IMR-90 (cell line): Measurements from ENCODE around the gene AKAP13. TPM values are rescaled to one million over a fixed set of nuclear protein-coding genes. Genes with fewer than 3 reads are reported as not detected.

ENCODE experiments used
- ATAC-seq: fragments of 200-7000 bp; cut with Tn5 transposase; 2 replicates; pipeline ENCODE4 v1.9.1; 2020; ENCODE audit warnings: low read depth, mild to moderate bottlenecking, moderate library complexity
- BruUV-seq: library from RNA; stranded (reverse); fragments of 400-500 nt; replicated peaks from 2 replicates; lab custom pipeline; 2021; lab: Mats Ljungman, UMichigan
- CTCF ChIA-PET: fragments of 300-600 bp; formaldehyde crosslinking; extraction: SDS; loops from one replicate; lab custom pipeline; 2021; ENCODE audit warnings: antibody characterized with exemption; lab: Yijun Ruan, JAX
- POLR2A ChIA-PET: fragments of 300-600 bp; sonication (Branson Sonifier 250); formaldehyde crosslinking; loops from one replicate; lab custom pipeline; 2022; ENCODE audit warnings: antibody characterized with exemption; ENCODE audit not compliant: unreplicated experiment; lab: Charles Lee
- DNase-seq: peaks from one replicate; pipeline ENCODE4 v3.0.0; 2013
- H2AFZ ChIP-seq: replicated peaks from 2 replicates; pipeline ENCODE3; 2013; ENCODE audit warnings: low read length, mild to moderate bottlenecking; ENCODE audit not compliant: poor library complexity
- H2AK5ac ChIP-seq: 2 replicates; pipeline ENCODE4 v1.6.1; 2013; ENCODE audit warnings: low read depth, low read length, inconsistent platforms
- H2AK9ac ChIP-seq: replicated peaks from 2 replicates; pipeline ENCODE3; 2013; ENCODE audit warnings: mild to moderate bottlenecking, low read depth, low read length, moderate library complexity; ENCODE audit not compliant: poor library complexity
- H2BK120ac ChIP-seq: 2 replicates; pipeline ENCODE4 v1.6.1; 2013; ENCODE audit warnings: low read depth, low read length, inconsistent platforms
- H2BK15ac ChIP-seq: 3 replicates; pipeline ENCODE4 v1.6.1; 2013; ENCODE audit warnings: low read depth, low read length, inconsistent platforms
- H2BK20ac ChIP-seq: 2 replicates; pipeline ENCODE4 v1.6.1; 2013; ENCODE audit warnings: low read depth, mild to moderate bottlenecking, inconsistent platforms, low read length, moderate library complexity
- H2BK5ac ChIP-seq: 2 replicates; pipeline ENCODE4 v1.6.1; 2013; ENCODE audit warnings: mild to moderate bottlenecking, low read depth, low read length, inconsistent platforms; ENCODE audit not compliant: poor library complexity, severe bottlenecking
- H3K14ac ChIP-seq: replicated peaks from 2 replicates; pipeline ENCODE4 v1.6.1; 2013; ENCODE audit warnings: low read depth, low read length, inconsistent platforms
- H3K18ac ChIP-seq: 2 replicates; pipeline ENCODE4 v1.6.1; 2013; ENCODE audit warnings: low read depth, low read length, control low read depth
- H3K23ac ChIP-seq: 2 replicates; pipeline ENCODE4 v1.6.1; 2013; ENCODE audit warnings: low read depth, low read length, inconsistent platforms
- H3K27ac ChIP-seq: 2 replicates; pipeline ENCODE4 v1.5.1; 2013; ENCODE audit warnings: mild to moderate bottlenecking, control low read depth, low read length; ENCODE audit not compliant: insufficient read depth
- H3K27me3 ChIP-seq: 2 replicates; pipeline ENCODE4 v1.6.1; 2013; ENCODE audit warnings: low read length; ENCODE audit not compliant: control insufficient read depth, insufficient read depth
- H3K36me3 ChIP-seq: 2 replicates; pipeline ENCODE4 v1.6.1; 2013; ENCODE audit warnings: low read length, mixed read lengths; ENCODE audit not compliant: control insufficient read depth, insufficient read depth
- H3K4ac ChIP-seq: 2 replicates; pipeline ENCODE4 v1.6.1; 2013; ENCODE audit warnings: low read depth, low read length, inconsistent platforms
- H3K4me1 ChIP-seq: 2 replicates; pipeline ENCODE4 v1.6.1; 2013; ENCODE audit warnings: low read length, mixed read lengths; ENCODE audit not compliant: control insufficient read depth, insufficient read depth
- H3K4me2 ChIP-seq: 2 replicates; pipeline ENCODE4 v1.6.1; 2013; ENCODE audit warnings: low read depth, mild to moderate bottlenecking, control low read depth, low read length, moderate library complexity
- H3K4me3 ChIP-seq: 2 replicates; pipeline ENCODE4 v1.5.1; 2013; ENCODE audit warnings: low read depth, mild to moderate bottlenecking, control low read depth, low read length, moderate library complexity; ENCODE audit not compliant: insufficient read depth
- H3K56ac ChIP-seq: 2 replicates; pipeline ENCODE4 v1.6.1; 2013; ENCODE audit warnings: low read length, inconsistent platforms; ENCODE audit not compliant: insufficient read depth; ENCODE audit errors: extremely low read depth
- H3K79me1 ChIP-seq, 2 experiments: 2 replicates each; pipeline ENCODE4 v1.6.1; 2013; ENCODE audit warnings: low read length in 2 of 2, inconsistent platforms in 1 of 2, low read depth in 1 of 2
- H3K9ac ChIP-seq: 2 replicates; pipeline ENCODE4 v1.6.1; 2013; ENCODE audit warnings: low read depth, low read length, control low read depth
- H3K9me1 ChIP-seq: 2 replicates; pipeline ENCODE4 v1.6.1; 2013; ENCODE audit warnings: low read length, inconsistent platforms; ENCODE audit not compliant: insufficient read depth
- H3K9me3 ChIP-seq: 2 replicates; pipeline ENCODE4 v1.6.1; 2013; ENCODE audit warnings: low read length; ENCODE audit not compliant: control insufficient read depth, insufficient read depth
- H4K20me1 ChIP-seq: 2 replicates; pipeline ENCODE4 v1.6.1; 2013; ENCODE audit warnings: low read length, inconsistent platforms; ENCODE audit not compliant: insufficient read depth
- H4K5ac ChIP-seq: 2 replicates; pipeline ENCODE4 v1.6.1; 2013; ENCODE audit warnings: mild to moderate bottlenecking, low read depth, low read length, control low read depth
- H4K8ac ChIP-seq, 2 experiments: 2 replicates each; pipeline ENCODE4 v1.6.1; 2013; ENCODE audit warnings: low read depth in 2 of 2, low read length in 2 of 2, control low read depth in 1 of 2, inconsistent platforms in 1 of 2
- H4K91ac ChIP-seq: 2 replicates; pipeline ENCODE4 v1.6.1; 2013; ENCODE audit warnings: low read depth, low read length, inconsistent platforms; ENCODE audit not compliant: insufficient read depth
- CEBPB ChIP-seq: IDR thresholded peaks from 2 replicates; pipeline ENCODE4 v1.6.1; 2012; ENCODE audit warnings: low read depth, low read length, improper control_type of control experiment
- CTCF ChIP-seq: conservative IDR thresholded peaks from 2 replicates; pipeline ENCODE4 v1.5.1; 2012; ENCODE audit warnings: mild to moderate bottlenecking, low read depth, low read length, improper control_type of control experiment
- WGBS, 2 experiments: methylation state at CpG; one replicate each; pipeline versions ENCODE4 v1.1.5 to v1.1.7; 2013; ENCODE audit warnings: missing lambda C conversion rate in 2 of 2; ENCODE audit not compliant: insufficient read length in 1 of 2; ENCODE audit errors: extremely low coverage in 2 of 2; 5-methylcytosine and 5-hydroxymethylcytosine counted together
- dilution Hi-C: fragments of 300-500 bp; cut with HindIII; formaldehyde crosslinking; loops from one replicate; pipeline ENCODE4 v1.14.3; 2018; ENCODE audit warnings: low sequenced_read_pairs; ENCODE audit not compliant: unreplicated experiment
- in situ Hi-C: fragments of 300-500 bp; cut with MboI; formaldehyde crosslinking; loops from 3 replicates; pipeline ENCODE4 v1.14.3; 2019; ENCODE audit warnings: low sequenced_read_pairs, inconsistent platforms, mixed read lengths
- intact Hi-C: fragments of 100-400 bp; cut with micrococcal nuclease; formaldehyde crosslinking; loops from 2 replicates; pipeline ENCODE4 v1.10.0; 2022
- polyA plus RNA-seq, 3 experiments: library from polyadenylated mRNA; depleted of rRNA; stranded (reverse); fragments of >200 nt; gene quantifications; 2 replicates each; pipeline ENCODE4 v1.2.3, GENCODE V29; 2012; ENCODE audit warnings: low replicate concordance in 1 of 3
- total RNA-seq: library from RNA; depleted of rRNA; stranded (reverse); fragments of >200 nt; gene quantifications from 2 replicates; pipeline ENCODE4 v1.2.3, GENCODE V29; 2012

The AKAP13 gene
- total and polyA plus RNA-seq, 2 of the 4 experiments (the other 2 are of a cell fraction), result 10.4 to 46.4 TPM

- no peak for ATAC-seq
Measured at GRCh38 chr15:85403745-85404144, 23.3 kb downstream of the AKAP13 start.

More at GRCh38 chr15:85403745-85404144, 23.3 kb downstream of the AKAP13 start:
- POLR2A ChIA-PET, result interaction anchor here (0.6 kb wide), 1 partner anchor 16 kb away, joined by 5 read pairs; no protein-coding TSS in a partner anchor
- no peak overlapping the region for H2AK5ac ChIP-seq
- BruUV-seq, result no TSS peak
- H3K23ac ChIP-seq, result peak overlapping the region; percentile 13; the same call in 1 of the 2 replicates
- H3K36me3 ChIP-seq, result no peaks in the 10 kb centered on the region
- DNase-seq, result peak; percentile 59
- peaks cover 11% of the 10 kb centered on the region for H3K9me1 ChIP-seq
- 0 out of 2 replicates have a peak overlapping the region, but pooled peaks have one; percentile 55 for H2BK20ac ChIP-seq
- no peak for TF ChIP-seq CTCF
- peak; percentile 43; the same call in 1 of the 2 replicates for TF ChIP-seq CEBPB
- in situ Hi-C loops, result no loop called here
- H2BK120ac ChIP-seq, result no peak overlapping the region
- peaks cover 12% of the 10 kb centered on the region; the same call in 1 of the 2 replicates for H4K20me1 ChIP-seq
- H3K9ac ChIP-seq, result no peak overlapping the region
- H4K5ac ChIP-seq, result no peak overlapping the region
- no peaks in the 10 kb centered on the region for H3K27me3 ChIP-seq
- no peak overlapping the region for H4K91ac ChIP-seq
- H3K9me3 ChIP-seq, result no peaks in the 10 kb centered on the region
- no peak overlapping the region for H3K4ac ChIP-seq
- no peak overlapping the region for H3K18ac ChIP-seq
- 96% methylated on average over 4 of the region's 5 CpGs; no CpG with 5 or more reads in 1 of the 2 experiments for WGBS, 2 experiments
- no peak overlapping the region for H3K56ac ChIP-seq
- H2BK5ac ChIP-seq, result no peak overlapping the region
- no peak overlapping the region for H4K8ac ChIP-seq
- peaks cover 21 to 82% of the 10 kb centered on the region in 2 experiments for H3K79me1 ChIP-seq
- no peak overlapping the region for H2BK15ac ChIP-seq
- no peak overlapping the region for H3K4me3 ChIP-seq
- H3K14ac ChIP-seq, result no peak overlapping the region; the same call in 1 of the 2 replicates
- no peak overlapping the region for H3K27ac ChIP-seq
- peaks cover 29% of the 10 kb centered on the region for H3K4me1 ChIP-seq
- CTCF ChIA-PET, result interaction anchor here (1.2 to 1.7 kb wide), 4 partner anchors 20 to 91 kb away, joined by 3 to 7 read pairs (median 4); no protein-coding TSS in a partner anchor
- no peak overlapping the region for H3K4me2 ChIP-seq
- intact Hi-C loops, result loop anchor here (2.0 kb wide), 2 partner anchors 15 to 23 kb away; partner anchors contain the start of gene AKAP13
- H2AK9ac ChIP-seq, result no peak overlapping the region
- H2AFZ ChIP-seq, result no peak overlapping the region
- dilution Hi-C loops, result no loop called here
